Endothelial cell (in vitro differentiated cells): ENCODE measurements around the gene SAMD8. TPM values are rescaled to one million over a fixed set of nuclear protein-coding genes. Genes with fewer than 3 reads are reported as not detected.
"Not testable (repeated sequence)": the region's sequence is repeated elsewhere in the genome, so short reads cannot be mapped to it uniquely, and the experiment has no call there.

Source experiments
- DNase-seq: peaks from one replicate; pipeline ENCODE4 v3.0.0; 2021; ENCODE audit warnings: low spot score
- H3K27ac Mint-ChIP-seq: one replicate; pipeline ENCODE4 v1.8.0; 2021; ENCODE audit warnings: mixed read lengths, inconsistent platforms; ENCODE audit not compliant: unreplicated experiment
- H3K27me3 Mint-ChIP-seq: one replicate; pipeline ENCODE4 v1.8.0; 2021; ENCODE audit warnings: mild to moderate bottlenecking, moderate library complexity, mixed read lengths, inconsistent platforms; ENCODE audit not compliant: unreplicated experiment
- H3K36me3 Mint-ChIP-seq: one replicate; pipeline ENCODE4 v1.8.0; 2021; ENCODE audit warnings: mild to moderate bottlenecking, low read depth, mixed read lengths, inconsistent platforms; ENCODE audit not compliant: unreplicated experiment
- H3K4me1 Mint-ChIP-seq: one replicate; pipeline ENCODE4 v1.8.0; 2021; ENCODE audit warnings: mild to moderate bottlenecking, mixed read lengths, inconsistent platforms; ENCODE audit not compliant: unreplicated experiment
- H3K4me3 Mint-ChIP-seq: one replicate; pipeline ENCODE4 v1.8.0; 2021; ENCODE audit warnings: mild to moderate bottlenecking, mixed read lengths, inconsistent platforms; ENCODE audit not compliant: unreplicated experiment
- H3K9me3 Mint-ChIP-seq: one replicate; pipeline ENCODE4 v1.8.0; 2021; ENCODE audit warnings: mixed read lengths, inconsistent platforms; ENCODE audit not compliant: unreplicated experiment
- total RNA-seq: library from RNA; stranded (reverse); fragmentation: NEBNext Ultra II Directional; extraction: Animal tissue kit (Norgen Biotek cat#: 25700); gene quantifications from one replicate; pipeline ENCODE4 v1.2.1, GENCODE V29; 2021; ENCODE audit not compliant: unreplicated experiment
- TF ChIP-seq, protein P1 (sequence below): fragments of 200-600 bp; sonication (generic); IDR thresholded peaks from one replicate; pipeline ENCODE4 v1.5.0; 2021; ENCODE audit warnings: antibody characterized with exemption; ENCODE audit not compliant: unreplicated experiment

SAMD8 gene
- total RNA-seq, 1 donor from 2014 or later: 29.0 TPM

GRCh38 chr10:75111907-75112679, 637 bp downstream of the SAMD8 start:
- Mint-ChIP-seq H3K4me1 (peaks cover 22% of the 10 kb centered on the region), H3K27ac (peak overlapping the region; percentile 77)

GRCh38 chr10:75115137-75115536, 3.7 kb downstream of the SAMD8 start:
- H3K4me3 Mint-ChIP-seq: no peak overlapping the region
- DNase-seq: no peak
- peaks cover 10% of the 10 kb centered on the region for H3K27me3 Mint-ChIP-seq
- peaks cover 12% of the 10 kb centered on the region for H3K4me1 Mint-ChIP-seq
- peaks cover 5% of the 10 kb centered on the region for H3K36me3 Mint-ChIP-seq
- TF ChIP-seq, protein P1, sequence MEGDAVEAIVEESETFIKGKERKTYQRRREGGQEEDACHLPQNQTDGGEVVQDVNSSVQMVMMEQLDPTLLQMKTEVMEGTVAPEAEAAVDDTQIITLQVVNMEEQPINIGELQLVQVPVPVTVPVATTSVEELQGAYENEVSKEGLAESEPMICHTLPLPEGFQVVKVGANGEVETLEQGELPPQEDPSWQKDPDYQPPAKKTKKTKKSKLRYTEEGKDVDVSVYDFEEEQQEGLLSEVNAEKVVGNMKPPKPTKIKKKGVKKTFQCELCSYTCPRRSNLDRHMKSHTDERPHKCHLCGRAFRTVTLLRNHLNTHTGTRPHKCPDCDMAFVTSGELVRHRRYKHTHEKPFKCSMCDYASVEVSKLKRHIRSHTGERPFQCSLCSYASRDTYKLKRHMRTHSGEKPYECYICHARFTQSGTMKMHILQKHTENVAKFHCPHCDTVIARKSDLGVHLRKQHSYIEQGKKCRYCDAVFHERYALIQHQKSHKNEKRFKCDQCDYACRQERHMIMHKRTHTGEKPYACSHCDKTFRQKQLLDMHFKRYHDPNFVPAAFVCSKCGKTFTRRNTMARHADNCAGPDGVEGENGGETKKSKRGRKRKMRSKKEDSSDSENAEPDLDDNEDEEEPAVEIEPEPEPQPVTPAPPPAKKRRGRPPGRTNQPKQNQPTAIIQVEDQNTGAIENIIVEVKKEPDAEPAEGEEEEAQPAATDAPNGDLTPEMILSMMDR: no peak
- H3K9me3 Mint-ChIP-seq: no peaks in the 10 kb centered on the region
- no peak overlapping the region for H3K27ac Mint-ChIP-seq

More at GRCh38 chr10:75111907-75112679, 637 bp downstream of the SAMD8 start:
- DNase-seq: peak; percentile 45
- TF ChIP-seq, protein P1: no peak
- no peaks in the 10 kb centered on the region for H3K9me3 Mint-ChIP-seq
- peaks cover 15% of the 10 kb centered on the region for H3K27me3 Mint-ChIP-seq
- peak overlapping the region; percentile 93 for H3K4me3 Mint-ChIP-seq
- peaks cover 8% of the 10 kb centered on the region for H3K36me3 Mint-ChIP-seq

DNA sequence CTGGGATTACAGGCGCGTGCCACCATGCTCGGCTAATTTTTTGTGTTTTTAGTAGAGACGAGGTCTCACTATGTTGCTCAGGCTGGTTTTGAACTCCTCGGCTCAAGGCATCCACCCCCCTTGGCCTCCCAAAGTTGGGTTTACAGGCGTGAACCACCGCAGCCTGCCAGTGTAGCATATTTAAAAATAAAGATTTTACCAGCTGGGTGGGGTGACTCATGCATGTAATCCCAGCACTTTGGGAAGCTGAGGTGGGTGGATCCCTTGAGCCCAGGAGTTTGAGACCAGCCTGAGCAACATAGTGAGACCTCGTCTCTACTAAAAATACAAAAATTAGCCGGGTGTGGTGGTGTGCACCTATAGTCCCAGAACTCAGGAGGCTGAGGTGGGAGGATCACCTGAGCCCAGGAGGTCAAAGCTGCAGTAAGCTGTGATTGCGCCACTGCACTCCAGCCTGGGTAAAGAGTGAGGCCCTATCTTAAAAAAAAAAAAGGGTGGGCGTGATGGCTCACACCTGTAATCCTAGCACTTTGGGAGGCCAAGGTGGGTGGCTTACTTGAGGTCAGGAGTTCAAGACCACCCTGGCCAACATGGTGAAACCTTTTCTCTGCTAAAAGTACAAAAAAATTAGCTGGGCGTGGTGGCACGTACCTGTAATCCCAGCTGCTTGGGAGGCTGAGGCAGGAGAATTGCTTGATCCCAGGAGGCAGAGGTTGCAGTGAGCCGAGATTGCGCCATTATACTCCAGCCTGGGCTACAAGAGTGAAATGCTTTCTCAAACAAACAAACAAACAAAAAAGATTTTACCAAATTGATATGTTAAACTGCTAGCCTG, 5.7 kb downstream of the SAMD8 start:
- not testable (repeated sequence) for H3K36me3 Mint-ChIP-seq, H3K4me3 Mint-ChIP-seq, H3K27me3 Mint-ChIP-seq, H3K27ac Mint-ChIP-seq, H3K4me1 Mint-ChIP-seq, H3K9me3 Mint-ChIP-seq, DNase-seq

GRCh38 chr10:75117995-75118394, 6.5 kb downstream of the SAMD8 start:
- H3K9me3 Mint-ChIP-seq: no peaks in the 10 kb centered on the region
- no peaks in the 10 kb centered on the region for H3K27me3 Mint-ChIP-seq
- H3K4me1 Mint-ChIP-seq: no peaks in the 10 kb centered on the region
- H3K27ac Mint-ChIP-seq: no peak overlapping the region
- no peak for DNase-seq
- H3K36me3 Mint-ChIP-seq: no peaks in the 10 kb centered on the region
- TF ChIP-seq, protein P1: no peak
- H3K4me3 Mint-ChIP-seq: no peak overlapping the region

DNA sequence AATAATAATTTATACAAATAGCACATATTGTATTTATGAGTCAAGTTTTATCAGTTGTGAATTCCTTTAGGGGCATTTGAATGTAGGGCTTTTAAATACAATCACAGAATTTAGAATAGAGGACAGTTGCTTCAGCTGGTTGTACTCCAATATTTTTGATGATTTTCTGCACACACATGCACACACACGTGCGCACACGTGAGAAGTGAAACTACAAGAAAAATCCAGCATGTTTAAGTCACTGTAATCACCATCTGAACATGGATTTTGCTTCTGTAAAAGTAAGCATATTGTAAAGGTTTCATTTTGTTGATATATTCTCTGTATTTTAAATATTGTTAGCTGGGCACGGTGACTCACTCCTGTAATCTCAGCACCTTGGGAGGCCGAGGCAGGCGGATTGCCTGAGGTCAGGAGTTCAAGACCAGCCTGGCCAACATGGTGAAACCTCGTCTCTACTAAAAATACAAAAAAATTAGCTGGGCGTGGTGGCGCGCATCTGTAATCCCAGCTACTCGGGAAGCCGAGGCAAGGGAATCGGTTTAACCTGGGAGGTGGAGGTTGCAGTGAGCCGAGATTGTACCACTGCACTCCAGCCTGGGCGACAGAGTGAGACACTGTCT, 8.1 kb downstream of the SAMD8 start:
- not testable (repeated sequence) for H3K27ac Mint-ChIP-seq, H3K36me3 Mint-ChIP-seq, DNase-seq, H3K4me1 Mint-ChIP-seq, H3K4me3 Mint-ChIP-seq, H3K9me3 Mint-ChIP-seq, H3K27me3 Mint-ChIP-seq
